Stimulated activated CD4-positive, alpha-beta T cell treated with anti-CD3 and anti-CD28 coated beads, TNF-alpha, amount 100 ng/mL, for 4 hours (primary cell): ENCODE measurements around the gene WASF3.

Source experiments
- DNase-seq, 3 experiments: peaks; one replicate each; pipeline ENCODE4 v3.0.0-alpha.2; 2020; ENCODE audit warnings: low read depth in 3 of 3

Gene WASF3

GRCh38 chr13:26680572-26680971 is 123.1 kb downstream of the WASF3 start:
- no peak for DNase-seq

DNA sequence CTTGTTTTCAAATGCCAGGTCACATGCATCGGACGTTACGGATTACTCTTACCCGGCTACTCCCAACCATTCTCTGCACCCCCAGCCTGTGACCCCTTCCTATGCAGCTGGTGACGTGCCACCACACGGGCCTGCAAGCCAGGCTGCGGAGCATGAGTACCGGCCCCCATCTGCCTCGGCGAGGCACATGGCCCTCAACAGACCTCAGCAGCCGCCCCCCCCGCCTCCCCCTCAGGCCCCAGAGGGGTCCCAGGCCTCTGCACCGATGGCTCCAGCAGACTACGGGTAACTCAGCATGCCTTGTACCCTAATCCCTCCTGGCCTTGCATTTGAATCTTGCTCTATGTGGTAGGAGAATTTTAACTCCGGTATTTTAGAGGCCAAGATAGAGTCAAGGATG is 123.6 kb downstream of the WASF3 start:
- DNase-seq, result no peak

GRCh38 chr13:26682606-26683005 is 125.1 kb downstream of the WASF3 start:
- no peak for DNase-seq

GRCh38 chr13:26685606-26686005 is 128.1 kb downstream of the WASF3 start:
- no peak for DNase-seq

- DNase-seq, result no peak
Observed at GRCh38 chr13:26686285-26686684, 128.8 kb downstream of the WASF3 start.

DNA sequence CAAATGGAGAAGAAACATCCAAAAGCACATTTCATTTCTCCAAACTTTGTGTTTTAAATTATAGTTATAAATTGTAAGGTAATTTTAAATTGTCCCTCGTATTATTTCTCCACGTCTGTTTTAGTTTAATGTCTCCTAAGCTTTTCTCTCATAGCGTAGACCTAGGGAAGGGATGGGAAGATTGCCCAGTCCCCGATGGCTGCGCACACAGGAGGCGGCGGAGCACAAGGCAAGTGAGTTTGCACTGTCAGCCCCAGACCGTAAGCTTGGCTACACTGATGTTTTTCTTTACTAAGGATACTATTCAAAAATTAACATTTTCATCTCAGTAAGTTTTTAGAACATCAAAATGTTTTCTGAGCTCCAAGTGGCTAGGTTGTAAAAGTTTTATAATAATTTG is 130.8 kb downstream of the WASF3 start:
- DNase-seq, result no peak

GRCh38 chr13:26688980-26689379 is 131.5 kb downstream of the WASF3 start:
- no peak for DNase-seq

GRCh38 chr13:26693749-26694463 is 136.4 kb downstream of the WASF3 start:
- no peak for DNase-seq

- DNase-seq, result no peak
Observed at GRCh38 chr13:26694609-26695359, 137.3 kb downstream of the WASF3 start.

- no peak for DNase-seq
Observed at GRCh38 chr13:26695360-26695705, 137.8 kb downstream of the WASF3 start.

DNA sequence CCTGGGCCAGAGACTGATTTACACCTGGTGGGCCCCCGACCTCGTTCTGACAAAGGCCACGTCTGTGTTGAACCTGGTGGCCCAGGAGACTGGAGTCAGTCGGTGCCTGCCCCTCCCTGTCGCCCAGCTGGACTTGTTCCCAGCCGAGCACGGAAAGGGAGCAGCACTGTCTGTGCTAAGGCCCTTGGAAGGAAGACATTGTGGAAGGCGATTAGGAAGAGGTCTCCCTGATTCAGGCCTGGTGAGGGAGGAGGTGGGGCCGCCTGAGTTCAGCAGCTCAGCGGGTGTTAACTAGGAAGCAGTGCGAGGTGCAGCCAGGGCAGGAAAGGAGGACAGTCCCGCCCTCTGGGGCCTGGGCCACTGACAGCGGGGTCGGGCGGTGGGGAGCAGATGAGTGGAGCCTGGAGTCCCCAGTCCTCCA is 138.4 kb downstream of the WASF3 start:
- DNase-seq, result no peak

DNA sequence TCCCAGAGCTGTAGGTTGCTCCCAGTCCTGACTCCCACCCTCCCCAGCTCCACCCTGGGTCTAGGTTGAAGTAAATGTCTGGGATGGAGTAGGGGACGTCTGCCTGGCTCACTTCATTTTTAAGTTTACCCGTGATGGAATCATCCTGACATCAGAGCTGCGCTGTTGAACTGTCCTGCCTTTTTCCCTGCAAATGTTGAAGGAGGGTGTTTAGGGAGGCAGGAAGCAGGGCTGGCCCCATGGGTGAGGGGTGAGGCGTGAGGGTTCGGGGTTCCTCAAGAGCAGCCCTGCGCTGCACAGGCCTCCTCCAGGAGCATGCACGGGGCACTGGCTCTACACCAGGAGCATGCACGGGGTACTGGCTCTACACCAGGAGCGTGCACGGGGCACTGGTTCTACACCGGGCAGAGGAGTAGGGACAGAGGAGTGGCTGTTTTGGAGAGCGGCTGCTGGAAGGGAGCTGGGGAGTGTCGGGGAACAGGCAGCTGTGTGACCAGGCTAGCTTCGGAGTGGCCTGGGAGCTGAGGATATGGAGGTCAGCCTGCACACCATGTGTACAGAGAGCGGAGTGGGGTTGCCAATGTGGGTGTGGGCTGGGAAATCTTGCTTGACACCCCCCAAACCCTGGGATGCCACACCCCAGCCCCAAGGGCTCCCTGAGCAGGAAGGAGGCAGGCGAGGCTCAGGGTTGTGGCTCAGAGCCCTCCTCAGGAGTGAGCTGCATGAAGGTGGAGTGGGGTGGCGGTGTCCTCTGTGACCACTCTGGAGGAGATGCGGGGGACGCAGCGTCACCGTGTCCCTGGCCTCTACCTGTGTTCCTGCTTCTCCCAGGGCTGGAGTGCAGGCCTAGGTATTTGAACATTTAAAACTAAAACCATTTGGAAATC is 139.8 kb downstream of the WASF3 start:
- DNase-seq, result no peak

DNA sequence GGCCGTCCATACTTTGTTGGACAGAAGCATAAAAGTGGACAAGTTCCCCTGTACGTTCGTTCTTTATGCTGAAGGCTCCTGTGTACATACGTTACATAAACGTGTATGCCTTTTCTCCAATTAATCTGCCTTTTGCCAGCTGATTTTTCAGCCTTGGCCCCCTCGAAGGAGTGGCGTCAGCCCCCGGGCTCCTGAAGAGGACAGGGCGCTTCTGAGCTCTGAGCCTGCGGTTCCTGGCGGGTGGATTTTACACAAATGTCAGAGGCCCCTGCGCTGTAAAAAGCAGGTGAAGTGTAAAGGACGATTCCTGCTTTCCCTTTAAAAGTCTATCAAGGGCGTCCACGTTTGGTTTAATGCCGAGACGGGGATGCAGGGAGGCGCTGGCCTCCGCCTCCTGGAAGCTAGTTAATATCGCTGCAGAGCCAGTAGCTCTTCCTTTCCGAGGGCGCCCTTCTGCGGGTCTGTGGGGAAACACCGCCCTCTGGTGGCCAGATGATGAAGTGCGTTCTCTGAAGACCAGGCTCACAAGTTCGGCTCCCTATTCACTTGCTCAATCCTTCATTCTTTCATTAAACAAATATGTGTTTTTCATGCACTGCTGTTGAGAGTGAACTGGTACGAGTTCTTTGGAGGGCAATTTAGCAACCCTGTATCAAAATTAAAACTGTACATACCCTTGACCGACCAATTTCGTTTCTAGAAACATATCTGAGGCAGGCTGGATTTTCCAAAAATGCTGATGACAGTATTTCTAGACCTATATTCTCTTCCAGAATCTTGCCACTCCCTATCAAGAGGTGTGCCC is 141.1 kb downstream of the WASF3 start:
- peak; percentile 53 to 79 (median 67) for DNase-seq

- DNase-seq, result no peak
Observed at GRCh38 chr13:26699197-26699490, 141.7 kb downstream of the WASF3 start.

DNA sequence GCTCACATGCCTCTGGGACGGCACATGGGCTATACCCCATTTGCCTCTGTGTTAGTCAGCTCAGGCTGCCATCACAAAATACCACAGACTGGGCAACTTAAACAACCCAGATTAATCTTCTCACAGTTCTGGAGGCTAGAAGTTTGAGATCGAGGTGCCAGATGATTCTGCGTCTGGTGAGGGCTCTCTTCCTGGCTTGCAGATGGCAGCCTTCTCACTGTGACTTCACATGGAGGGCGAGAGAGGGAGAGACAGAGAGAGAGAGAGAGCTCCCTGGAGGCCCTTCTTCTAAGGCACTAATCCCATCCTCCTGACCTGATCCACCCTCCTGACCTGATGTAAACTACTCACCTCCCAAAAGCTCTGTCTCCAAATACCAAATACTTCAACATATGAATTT is 148.1 kb downstream of the WASF3 start:
- DNase-seq, result no peak

DNA sequence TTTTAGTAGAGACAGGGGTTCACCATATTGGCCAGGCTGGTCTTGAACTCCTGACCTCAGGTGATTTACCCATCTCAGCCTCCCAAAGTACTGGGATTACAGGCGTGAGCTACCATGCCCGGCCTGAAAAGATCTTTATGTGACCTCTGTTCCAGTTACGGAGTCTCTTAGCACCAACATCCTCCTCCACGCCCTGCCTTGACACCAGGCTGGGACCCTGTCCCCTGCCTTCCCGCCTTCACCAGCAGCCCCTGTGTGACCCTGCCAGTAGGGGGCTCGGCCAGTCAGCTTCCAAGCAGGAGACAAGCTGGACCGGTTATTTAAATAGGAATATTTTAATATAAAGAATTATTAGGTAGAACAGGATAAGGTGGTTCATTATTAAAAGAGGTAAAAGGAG is 148.9 kb downstream of the WASF3 start:
- no peak for DNase-seq

GRCh38 chr13:26707122-26708006 is 149.9 kb downstream of the WASF3 start:
- DNase-seq, result no peak

- DNase-seq, result no peak
Observed at GRCh38 chr13:26708007-26708297, 150.5 kb downstream of the WASF3 start.

- no peak for DNase-seq
Observed at GRCh38 chr13:26709461-26709860, 152.0 kb downstream of the WASF3 start.

- no peak for DNase-seq
Observed at GRCh38 chr13:26710166-26710565, 152.7 kb downstream of the WASF3 start.

DNA sequence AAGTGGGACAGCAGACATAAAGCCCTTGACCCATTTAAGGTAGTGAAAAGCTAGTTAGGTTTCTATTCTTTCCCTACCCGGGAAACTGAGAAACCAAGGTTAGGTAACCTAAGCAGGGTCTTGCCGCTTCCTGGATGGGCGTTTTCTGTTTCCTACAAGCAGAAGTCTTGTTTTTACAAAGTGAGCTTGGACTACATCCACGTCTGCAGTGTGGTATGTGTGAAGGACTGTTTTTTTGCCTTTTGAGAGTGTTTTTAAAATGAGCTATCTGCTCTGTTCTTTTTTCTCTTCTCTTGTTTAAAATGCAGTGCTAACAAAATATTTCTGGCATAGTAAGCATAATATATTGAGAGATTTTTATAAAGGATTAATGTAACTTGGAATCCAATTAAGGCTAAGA is 153.7 kb downstream of the WASF3 start:
- no peak for DNase-seq
